Amygdala (tissue), 56 donors: ENCODE results near the gene CCDC91.
"Not testable (repeated sequence)": the region's sequence is repeated elsewhere in the genome, so short reads cannot be mapped to it uniquely, and the experiment has no call there.

Experiments used
- DNase-seq, 56 donors: peaks; one replicate each; lab custom pipeline; 2025; lab: John Stamatoyannopoulos, UW

The CCDC91 gene

GRCh38 chr12:28351414-28351813 lies 161.2 kb downstream of the CCDC91 start:
- DNase-seq = no peak

GRCh38 chr12:28355161-28355560 lies 164.9 kb downstream of the CCDC91 start:
- no peak for DNase-seq

GRCh38 chr12:28360253-28360652 lies 170.0 kb downstream of the CCDC91 start:
- DNase-seq = no peak

- DNase-seq = no peak
Measured at GRCh38 chr12:28367326-28367725, 177.1 kb downstream of the CCDC91 start.

- DNase-seq = no peak
Measured at GRCh38 chr12:28367993-28368392, 177.7 kb downstream of the CCDC91 start.

GRCh38 chr12:28369483-28369882 lies 179.2 kb downstream of the CCDC91 start:
- DNase-seq = no peak

GRCh38 chr12:28374556-28374955 lies 184.3 kb downstream of the CCDC91 start:
- no peak for DNase-seq

- no peak for DNase-seq
Measured at GRCh38 chr12:28378736-28379135, 188.5 kb downstream of the CCDC91 start.

GRCh38 chr12:28379779-28380178 lies 189.5 kb downstream of the CCDC91 start:
- not testable (repeated sequence) for DNase-seq

- DNase-seq = no peak
Measured at GRCh38 chr12:28383368-28383767, 193.1 kb downstream of the CCDC91 start.

- DNase-seq = no peak
Measured at GRCh38 chr12:28388879-28389278, 198.6 kb downstream of the CCDC91 start.

GRCh38 chr12:28390206-28390605 lies 199.9 kb downstream of the CCDC91 start:
- DNase-seq = no peak

GRCh38 chr12:28390761-28391385 lies 200.6 kb downstream of the CCDC91 start:
- no peak for DNase-seq

- no peak for DNase-seq
Measured at GRCh38 chr12:28409892-28410291, 219.6 kb downstream of the CCDC91 start.

- DNase-seq = no peak
Measured at GRCh38 chr12:28413460-28414109, 223.3 kb downstream of the CCDC91 start.

GRCh38 chr12:28415755-28416154 lies 225.5 kb downstream of the CCDC91 start:
- no peak for DNase-seq

- no peak for DNase-seq
Measured at GRCh38 chr12:28421374-28421773, 231.1 kb downstream of the CCDC91 start.

- DNase-seq = no peak
Measured at GRCh38 chr12:28424965-28425364, 234.7 kb downstream of the CCDC91 start.

- no peak for DNase-seq
Measured at GRCh38 chr12:28425526-28425925, 235.3 kb downstream of the CCDC91 start.

- DNase-seq = no peak
Measured at GRCh38 chr12:28427046-28427445, 236.8 kb downstream of the CCDC91 start.

- DNase-seq = no peak
Measured at GRCh38 chr12:28440081-28440608, 249.9 kb downstream of the CCDC91 start.

- no peak for DNase-seq
Measured at GRCh38 chr12:28442101-28442500, 251.8 kb downstream of the CCDC91 start.
